Fibroblast of lung (primary cell): ENCODE measurements around the gene OR1D5. TPM values are rescaled to one million over a fixed set of nuclear protein-coding genes. Genes with fewer than 3 reads are reported as not detected.

ENCODE experiments used
- DNase-seq, 2 donors: peaks; one replicate each; pipeline versions ENCODE4 v3.0.0 to v3.0.0-alpha.2; 2010; ENCODE audit warnings: low read depth in 2 of 2
- H2AFZ ChIP-seq: 2 replicates; pipeline ENCODE4 v1.5.1; 2012; ENCODE audit warnings: low read length, control low read depth, inconsistent platforms
- H3K27ac ChIP-seq: 2 replicates; pipeline ENCODE4 v1.5.1; 2011; ENCODE audit warnings: low read length, control low read depth; ENCODE audit not compliant: insufficient read depth
- H3K27me3 ChIP-seq: 2 replicates; pipeline ENCODE4 v1.5.1; 2011; ENCODE audit warnings: mild to moderate bottlenecking, low read length; ENCODE audit not compliant: control insufficient read depth, insufficient read depth
- H3K36me3 ChIP-seq: 2 replicates; pipeline ENCODE4 v1.5.1; 2011; ENCODE audit warnings: low read length; ENCODE audit not compliant: control insufficient read depth, insufficient read depth
- H3K4me1 ChIP-seq: 2 replicates; pipeline ENCODE4 v1.5.1; 2011; ENCODE audit warnings: low read length; ENCODE audit not compliant: control insufficient read depth, insufficient read depth; ENCODE audit errors: extremely low read depth
- H3K4me2 ChIP-seq: 2 replicates; pipeline ENCODE4 v1.5.1; 2011; ENCODE audit warnings: low read length, control low read depth; ENCODE audit not compliant: insufficient read depth; ENCODE audit errors: extremely low read depth
- H3K4me3 ChIP-seq, 4 experiments: fragments of 200-600 bp in 1 of 4; sonication (generic) in 1 of 4; replicated peaks in 1 of 4; 2 replicates each; pipeline ENCODE4 v1.5.1; 2011 to 2016; ENCODE audit warnings: low read length in 4 of 4, low read depth in 3 of 4, mild to moderate bottlenecking in 3 of 4, control low read depth in 2 of 4, inconsistent platforms in 1 of 4, mixed read lengths in 1 of 4; ENCODE audit not compliant: insufficient read depth in 1 of 4; ENCODE audit errors: control extremely low read depth in 1 of 4
- H3K79me2 ChIP-seq: 2 replicates; pipeline ENCODE4 v1.5.1; 2012; ENCODE audit warnings: mild to moderate bottlenecking, low read length, inconsistent platforms; ENCODE audit not compliant: control insufficient read depth, insufficient read depth
- H3K9ac ChIP-seq: 2 replicates; pipeline ENCODE4 v1.5.1; 2011; ENCODE audit warnings: mild to moderate bottlenecking, low read length, control low read depth; ENCODE audit not compliant: insufficient read depth
- H3K9me3 ChIP-seq: 2 replicates; pipeline ENCODE4 v1.5.1; 2012; ENCODE audit warnings: low read depth, low read length; ENCODE audit not compliant: control insufficient read depth, insufficient read depth
- H4K20me1 ChIP-seq: 2 replicates; pipeline ENCODE4 v1.5.1; 2011; ENCODE audit warnings: low read length; ENCODE audit not compliant: control insufficient read depth, insufficient read depth; ENCODE audit errors: extremely low read depth
- CTCF ChIP-seq, 2 donors: IDR thresholded peaks in 1 of 2; conservative IDR thresholded peaks in 1 of 2; 1 replicate in 1 of 2; 2 replicates in 1 of 2; pipeline ENCODE4 v1.5.1; 2011 to 2012; ENCODE audit warnings: low read length in 2 of 2, control low read depth in 1 of 2, inconsistent platforms in 1 of 2, low read depth in 1 of 2, mild to moderate bottlenecking in 1 of 2
- EZH2 ChIP-seq: IDR thresholded peaks from 2 replicates; pipeline ENCODE4 v1.5.1; 2012; ENCODE audit warnings: low read length, control low read depth, mild to moderate bottlenecking; ENCODE audit errors: missing control alignments
- polyA plus RNA-seq, 2 donors: library from polyadenylated mRNA; depleted of rRNA in 1 of 2; stranded (reverse) in 1 of 2; unstranded in 1 of 2; fragments of >200 nt; gene quantifications; 2 replicates each; pipeline ENCODE4 v1.2.1, GENCODE V29; 2011 to 2012; ENCODE audit warnings: missing spikeins in 1 of 2
- total RNA-seq: library from RNA; depleted of rRNA; stranded (reverse); fragments of >200 nt; gene quantifications from 2 replicates; pipeline ENCODE4 v1.2.1, GENCODE V29; 2014

OR1D5 gene
- total and polyA plus RNA-seq, 2 donors (not counting 1 experiment from before 2014, with no cell fraction given) = not detected

- H3K79me2 ChIP-seq = no peaks in the 10 kb centered on the region
- DNase-seq = no peak
- H3K4me1 ChIP-seq = no peaks in the 10 kb centered on the region
- no peak overlapping the region for H3K27ac ChIP-seq
- H3K36me3 ChIP-seq = no peaks in the 10 kb centered on the region
- TF ChIP-seq CTCF (conservative IDR thresholded peaks at IDR 0.05 in 1 of 2, IDR thresholded peaks at IDR 0.05 in 1 of 2; ENCODE audit: low read depth in 1 of 2, low read length in 2 of 2) (no peak), EZH2 (no peak)
- no peak overlapping the region for H3K4me3 ChIP-seq
- no peak overlapping the region for H2AFZ ChIP-seq
- no peak overlapping the region for H3K9ac ChIP-seq
- no peak overlapping the region for H3K4me2 ChIP-seq
- H3K9me3 ChIP-seq = no peaks in the 10 kb centered on the region
- H3K27me3 ChIP-seq = no peaks in the 10 kb centered on the region
- H4K20me1 ChIP-seq = no peaks in the 10 kb centered on the region
Observed at GRCh38 chr17:3024346-3024745, 39.1 kb downstream of the OR1D5 start.

DNA sequence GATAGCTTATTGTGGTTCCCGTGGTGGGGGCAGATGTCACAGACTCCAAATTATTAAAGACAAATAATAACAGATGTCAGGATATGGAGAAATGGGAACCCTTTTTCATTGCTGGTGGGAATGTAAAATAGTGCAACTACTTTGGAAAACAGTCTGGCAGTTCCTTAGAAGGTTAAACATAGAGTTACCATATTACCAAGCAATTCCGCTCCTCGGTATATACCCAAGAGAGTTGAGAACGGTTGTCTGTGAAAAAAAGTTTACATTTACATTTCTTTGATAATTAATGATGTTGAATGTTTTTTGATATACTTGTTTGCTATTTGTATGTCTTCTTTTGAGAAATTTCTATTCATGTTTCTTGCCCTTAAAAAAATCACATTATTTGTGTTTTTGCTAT lies 41.2 kb downstream of the OR1D5 start:
- TF ChIP-seq EZH2 = no peak
- TF ChIP-seq CTCF (conservative IDR thresholded peaks at IDR 0.05 in 1 of 2, IDR thresholded peaks at IDR 0.05 in 1 of 2; ENCODE audit: low read depth in 1 of 2, low read length in 2 of 2) = no peak
- Histone ChIP-seq H4K20me1 (no peaks in the 10 kb centered on the region), H3K4me2 (no peak overlapping the region), H3K9ac (no peak overlapping the region), H3K9me3 (no peaks in the 10 kb centered on the region), H3K4me1 (no peaks in the 10 kb centered on the region), H3K79me2 (no peaks in the 10 kb centered on the region), H3K4me3 (no peak overlapping the region), H3K27me3 (no peaks in the 10 kb centered on the region), H3K27ac (no peak overlapping the region), H3K36me3 (no peaks in the 10 kb centered on the region), H2AFZ (no peak overlapping the region)
- no peak for DNase-seq

GRCh38 chr17:3020381-3020780 lies 43.0 kb downstream of the OR1D5 start:
- Histone ChIP-seq H3K36me3 (no peaks in the 10 kb centered on the region), H3K27ac (no peak overlapping the region), H4K20me1 (no peaks in the 10 kb centered on the region), H3K4me3 (no peak overlapping the region), H3K4me1 (no peaks in the 10 kb centered on the region), H3K27me3 (no peaks in the 10 kb centered on the region), H3K4me2 (no peak overlapping the region), H3K9ac (no peak overlapping the region), H3K79me2 (no peaks in the 10 kb centered on the region), H3K9me3 (no peaks in the 10 kb centered on the region), H2AFZ (no peak overlapping the region)
- no peak for TF ChIP-seq EZH2
- no peak for TF ChIP-seq CTCF (conservative IDR thresholded peaks at IDR 0.05 in 1 of 2, IDR thresholded peaks at IDR 0.05 in 1 of 2; ENCODE audit: low read depth in 1 of 2, low read length in 2 of 2)
- no peak for DNase-seq
